Measurements from ENCODE around the gene TRPV5. TPM values are rescaled to one million over a fixed set of nuclear protein-coding genes. Genes with fewer than 3 reads are reported as not detected.

Gene TRPV5
- polyA plus RNA-seq, 5 donors: 0.09 to 0.24 (median 0.18) TPM

- DNase-seq: peak; percentile 18 to 27
Observed at GRCh38 chr7:142940966-142941535, 7.5 kb upstream of the TRPV5 start.

GRCh38 chr7:142939226-142939910, 5.8 kb upstream of the TRPV5 start, which contains the start of gene LLCFC1:
TSS of gene LLCFC1 (plus strand) at chr7:142939484. CDS start at chr7:142939622, 138 bp downstream.
- DNase-seq: no peak

GRCh38 chr7:142938611-142939010, 5.1 kb upstream of the TRPV5 start:
- DNase-seq: no peak

GRCh38 chr7:142935941-142936565, 2.5 kb upstream of the TRPV5 start:
- no peak for DNase-seq

GRCh38 chr7:142934056-142934455, 510 bp upstream of the TRPV5 start:
- no peak for DNase-seq

GRCh38 chr7:142933092-142933475, 462 bp downstream of the TRPV5 start:
- DNase-seq: no peak

- DNase-seq: no peak
Observed at GRCh38 chr7:142932386-142933091, 1.0 kb downstream of the TRPV5 start.

GRCh38 chr7:142930126-142930730, 3.3 kb downstream of the TRPV5 start:
- DNase-seq: no peak

- no peak for DNase-seq
Observed at GRCh38 chr7:142927949-142928348, 5.6 kb downstream of the TRPV5 start.

- DNase-seq: no peak
Observed at GRCh38 chr7:142927085-142927745, 6.3 kb downstream of the TRPV5 start.

GRCh38 chr7:142925413-142925812, 8.1 kb downstream of the TRPV5 start:
- no peak for DNase-seq

- DNase-seq: no peak
Observed at GRCh38 chr7:142923391-142923790, 10.2 kb downstream of the TRPV5 start.

GRCh38 chr7:142919656-142920055, 13.9 kb downstream of the TRPV5 start:
- no peak for DNase-seq

- no peak for DNase-seq
Observed at GRCh38 chr7:142918901-142919300, 14.6 kb downstream of the TRPV5 start.

GRCh38 chr7:142917447-142917846, 16.1 kb downstream of the TRPV5 start:
- DNase-seq: no peak

GRCh38 chr7:142916508-142916907, 17.0 kb downstream of the TRPV5 start:
- DNase-seq: no peak

GRCh38 chr7:142915315-142915714, 18.2 kb downstream of the TRPV5 start:
- no peak for DNase-seq

- no peak for DNase-seq
Observed at GRCh38 chr7:142914121-142914520, 19.4 kb downstream of the TRPV5 start.

GRCh38 chr7:142913566-142913965, 20.0 kb downstream of the TRPV5 start:
- DNase-seq: no peak

- DNase-seq: no peak
Observed at GRCh38 chr7:142913051-142913450, 20.5 kb downstream of the TRPV5 start.

- DNase-seq: no peak
Observed at GRCh38 chr7:142910481-142910880, 23.1 kb downstream of the TRPV5 start.

GRCh38 chr7:142910031-142910433, 23.5 kb downstream of the TRPV5 start:
- DNase-seq: no peak
